ENCODE results near the gene ZNF441. TPM values are rescaled to one million over a fixed set of nuclear protein-coding genes. Genes with fewer than 3 reads are reported as not detected.
"Not testable (repeated sequence)": the region's sequence is repeated elsewhere in the genome, so short reads cannot be mapped to it uniquely, and the experiment has no call there.

The ZNF441 gene
- polyA plus RNA-seq (2013, experiment 1 of 2; ENCODE audit: insufficient read length), result 2.9 TPM
- 3.5 TPM for polyA plus RNA-seq (2013, experiment 2 of 2; ENCODE audit: insufficient read length)

DNA sequence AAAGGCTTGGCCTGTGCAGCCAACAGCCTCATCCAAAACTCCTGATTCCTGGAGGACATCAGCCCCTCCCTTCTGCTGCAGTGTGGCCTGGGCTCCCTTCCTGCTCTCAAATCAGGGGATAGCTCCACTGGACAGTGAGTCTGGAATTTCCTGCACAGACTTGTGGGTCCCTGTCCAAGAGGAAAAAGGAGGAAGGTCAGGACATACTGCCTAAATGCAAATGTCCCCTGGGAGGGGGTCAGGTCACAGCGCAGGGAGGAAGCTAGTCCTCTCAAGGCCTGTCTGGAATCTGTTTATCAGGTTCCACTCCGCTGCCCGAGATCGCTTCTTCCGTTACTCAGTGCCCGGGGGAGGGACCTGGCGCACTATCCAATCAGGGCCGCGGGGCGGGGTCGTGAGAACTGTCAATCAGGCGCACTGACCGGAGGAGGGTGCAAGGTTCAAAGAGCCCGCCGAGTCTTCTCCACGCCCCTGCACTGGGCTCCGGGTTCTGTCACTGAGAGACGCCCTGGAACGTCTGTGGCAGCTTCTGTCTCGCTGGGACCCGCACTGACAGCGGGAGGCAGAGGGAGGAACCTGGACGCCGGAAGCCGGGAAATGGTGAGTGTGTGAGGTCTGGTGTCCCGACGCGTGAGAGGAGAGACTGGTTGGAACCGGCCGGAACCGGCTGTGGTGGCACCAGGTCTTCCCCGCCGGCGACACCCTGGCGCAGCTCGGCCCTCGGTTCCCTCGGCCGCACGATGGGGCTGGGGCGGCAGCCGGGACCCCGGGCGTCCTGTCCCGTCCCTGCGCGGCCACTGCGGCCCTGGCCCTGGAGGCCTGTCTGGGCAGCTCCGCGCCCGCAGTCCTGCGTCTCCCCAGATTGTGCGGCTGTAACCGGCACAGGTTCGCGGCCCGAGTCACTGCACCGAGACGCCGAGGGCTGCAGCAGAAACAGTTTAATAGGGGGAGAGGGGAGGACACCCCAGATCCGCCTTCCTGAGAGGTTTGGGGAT is at the start of gene ZNF441:
TSS of gene ZNF441 (plus strand) at position 404 of the 995 bp plus-strand sequence. CDS start at position 598, 194 bp downstream.
- DNase-seq, result peak; percentile 95

- DNase-seq, result peak; percentile 53
These were observed 45.1 kb upstream of the ZNF441 start for GRCh38 chr19:11721681-11722080.

DNA sequence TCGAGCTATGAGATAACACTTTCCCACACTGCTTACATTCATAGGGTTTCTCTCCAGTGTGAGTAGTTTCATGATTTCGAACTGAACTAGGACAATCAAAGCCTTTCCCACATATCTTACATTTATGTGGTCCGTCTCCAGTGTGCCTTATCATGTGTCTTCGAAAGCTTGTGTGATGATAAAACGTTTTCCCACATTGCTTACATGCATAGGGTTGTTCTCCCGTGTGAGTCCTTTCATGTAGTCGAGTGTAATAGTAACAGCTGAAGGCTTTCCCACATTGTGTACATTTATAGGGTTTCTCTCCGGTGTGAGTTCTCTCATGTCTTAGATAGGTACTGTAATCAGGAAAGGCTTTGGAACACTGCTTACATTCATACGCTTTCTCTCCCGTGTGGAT is 44.4 kb upstream of the ZNF441 start:
- DNase-seq, result no peak

DNA sequence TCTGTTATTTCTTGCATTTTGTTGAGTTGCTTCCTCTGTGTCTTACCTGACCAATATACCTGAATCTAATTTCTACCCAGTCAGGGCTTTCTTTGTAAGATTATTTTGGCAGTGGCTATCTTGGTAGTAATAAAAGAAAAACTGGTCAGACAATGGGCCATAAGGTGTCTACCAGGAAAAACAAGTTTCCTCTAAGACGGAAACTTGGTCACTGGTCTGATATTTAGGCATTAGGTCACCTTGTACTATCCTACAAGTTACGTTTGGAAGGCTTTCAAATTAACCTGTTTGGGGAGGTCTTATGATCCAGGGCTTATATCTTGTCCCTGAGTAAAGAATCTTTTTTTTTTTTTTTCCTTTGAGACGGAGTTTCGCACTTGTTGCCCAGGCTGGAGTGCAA is 37.2 kb upstream of the ZNF441 start:
- no peak for DNase-seq

GRCh38 chr19:11735375-11735774 is 31.4 kb upstream of the ZNF441 start:
- no peak for DNase-seq

DNA sequence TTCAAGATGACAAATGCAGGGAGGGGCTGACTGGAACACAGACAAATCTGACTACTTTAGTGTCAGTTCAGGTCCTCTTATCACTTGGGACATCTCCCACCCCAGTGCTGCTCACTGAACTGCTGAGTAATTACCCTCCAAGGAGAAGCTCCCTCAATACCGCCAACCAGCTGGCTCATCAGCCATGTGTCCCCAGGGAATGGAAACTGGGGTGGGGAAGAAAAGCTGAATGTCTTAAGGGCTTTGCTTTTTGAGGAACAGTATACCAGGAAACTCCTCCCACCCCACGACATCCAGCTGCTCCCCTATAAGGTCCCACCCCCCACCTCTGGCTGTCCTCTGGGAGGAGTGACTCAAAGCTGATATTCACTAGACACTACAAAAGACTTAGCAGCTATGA is 30.1 kb upstream of the ZNF441 start:
- peak; percentile 77 for DNase-seq

DNA sequence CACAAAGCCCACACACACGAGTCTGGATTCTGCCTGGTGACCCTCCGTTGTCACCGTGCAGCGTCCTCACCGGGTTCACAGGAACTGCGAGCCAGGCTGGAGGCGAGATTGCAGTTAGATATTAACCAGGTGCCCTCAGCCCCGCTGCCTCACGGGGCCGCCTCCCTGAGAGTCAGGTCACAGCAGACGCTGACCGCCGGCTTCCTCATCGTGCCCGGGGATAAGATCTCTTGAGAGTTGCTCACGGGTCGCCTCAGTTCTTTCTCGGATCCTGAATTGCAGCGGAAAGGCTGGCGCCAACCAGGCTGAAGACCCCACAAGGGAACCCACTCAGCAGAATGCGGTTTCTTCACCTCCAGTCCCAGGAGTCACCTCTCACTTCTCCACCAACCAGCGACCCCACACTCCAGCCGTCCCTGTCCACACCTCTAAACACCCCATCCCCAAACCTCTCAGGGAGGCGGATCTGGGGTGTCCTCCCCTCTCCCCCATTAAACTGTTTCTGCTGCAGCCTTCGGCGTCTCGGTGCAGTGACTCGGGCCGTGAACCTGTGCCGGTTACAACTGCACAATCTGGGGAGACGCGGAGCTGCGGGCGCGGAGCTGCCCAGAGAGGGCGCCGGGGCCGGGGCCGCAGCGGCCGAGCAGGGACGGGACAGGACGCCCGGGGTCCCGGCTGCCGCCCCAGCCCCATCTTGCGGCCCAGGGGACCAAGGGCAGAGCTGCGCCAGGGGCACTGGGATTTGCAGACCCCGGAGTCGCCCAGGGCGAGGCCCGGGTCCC is 28.6 kb upstream of the ZNF441 start:
- peak; percentile 18 for DNase-seq

GRCh38 chr19:11738746-11739620 is 27.8 kb upstream of the ZNF441 start, which contains the start of gene ZNF823:
ZNF823 (minus strand) TSS chr19:11738946; CDS start chr19:11738819, 127 bp downstream.
- DNase-seq, result peak; percentile 98

DNA sequence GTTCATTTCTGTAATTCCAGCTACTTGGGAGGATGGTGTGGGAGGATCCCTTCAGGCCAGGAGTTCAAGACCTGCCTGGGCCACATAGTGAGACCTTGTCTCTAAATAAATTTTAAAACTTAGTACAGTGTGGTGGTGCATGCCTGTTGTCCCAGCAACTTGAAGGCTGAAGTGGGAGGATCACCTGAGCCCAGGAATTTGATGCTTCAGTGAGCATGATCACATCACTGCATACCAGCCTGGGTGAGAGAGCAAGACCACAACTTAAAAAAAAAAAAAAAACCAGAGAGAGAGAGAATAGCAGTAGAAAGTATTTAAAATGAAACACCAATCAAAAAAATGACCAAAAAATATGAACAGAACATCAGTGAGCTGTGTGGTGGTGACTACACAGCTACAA is 20.9 kb upstream of the ZNF441 start:
- DNase-seq, result no peak

GRCh38 chr19:11747277-11747676 is 19.5 kb upstream of the ZNF441 start:
- DNase-seq, result no peak

DNA sequence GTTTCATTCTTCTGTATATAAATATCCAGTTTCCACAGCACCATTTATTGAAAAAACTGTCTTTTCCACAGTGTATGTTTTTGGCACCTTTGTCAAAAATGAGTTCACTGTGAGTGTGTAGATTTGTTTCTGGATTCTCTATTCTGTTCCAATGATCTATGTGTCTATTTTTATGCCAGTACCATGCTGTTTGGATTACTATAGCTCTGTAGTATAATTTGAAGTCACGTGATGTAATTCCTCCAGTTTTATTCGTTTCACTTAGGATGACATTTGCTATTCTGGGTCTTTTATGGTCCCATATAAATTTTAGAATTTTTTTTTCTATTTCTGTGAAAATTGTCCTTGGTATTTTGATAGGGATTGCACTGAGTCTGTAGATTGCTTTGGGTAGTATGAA is 17.0 kb upstream of the ZNF441 start:
- no peak for DNase-seq

DNA sequence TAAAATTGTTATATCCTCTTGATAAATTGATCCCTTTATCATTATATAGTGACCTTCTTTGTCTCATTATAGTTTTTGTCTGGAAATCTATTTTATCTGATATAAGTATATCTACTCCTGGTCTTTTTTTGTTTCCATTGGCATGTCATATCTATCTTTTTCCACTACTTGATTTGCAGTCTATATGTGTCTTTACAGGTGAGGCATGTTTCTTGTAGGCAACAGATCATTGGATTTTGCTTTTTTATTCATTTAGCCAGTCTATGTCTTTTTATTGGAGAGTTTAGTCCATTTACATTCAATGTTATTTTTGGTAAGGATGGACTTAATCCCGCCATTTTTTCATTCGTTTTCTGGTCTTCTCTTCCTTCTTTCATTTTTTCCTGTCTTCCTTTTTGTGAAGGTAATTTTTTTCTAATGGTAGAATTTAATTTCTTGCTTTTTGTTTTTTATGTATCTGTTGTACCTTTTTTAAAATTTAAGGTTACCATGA is 14.5 kb upstream of the ZNF441 start:
- no peak for DNase-seq

DNA sequence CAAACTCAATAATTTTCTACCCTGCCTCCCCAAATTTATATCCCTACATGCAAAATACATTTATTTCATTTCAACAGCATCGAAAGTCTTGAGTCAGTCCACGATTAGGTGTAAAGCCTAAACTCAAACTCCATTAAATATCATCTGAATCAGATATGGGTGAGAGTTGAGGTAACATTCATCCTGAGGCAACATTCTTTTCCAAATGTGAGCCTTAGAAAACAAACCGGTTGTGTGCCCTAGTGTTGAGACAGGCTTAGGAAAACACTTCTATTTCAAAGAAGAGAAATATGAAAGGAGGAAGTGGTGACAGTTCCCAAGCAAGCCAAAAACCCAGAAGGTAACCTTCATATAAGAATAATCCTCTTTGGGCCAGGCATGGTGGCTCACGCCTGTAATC is 12.1 kb upstream of the ZNF441 start:
- DNase-seq, result no peak

- DNase-seq, result no peak
These were observed 9.8 kb upstream of the ZNF441 start for GRCh38 chr19:11756965-11757364.

DNA sequence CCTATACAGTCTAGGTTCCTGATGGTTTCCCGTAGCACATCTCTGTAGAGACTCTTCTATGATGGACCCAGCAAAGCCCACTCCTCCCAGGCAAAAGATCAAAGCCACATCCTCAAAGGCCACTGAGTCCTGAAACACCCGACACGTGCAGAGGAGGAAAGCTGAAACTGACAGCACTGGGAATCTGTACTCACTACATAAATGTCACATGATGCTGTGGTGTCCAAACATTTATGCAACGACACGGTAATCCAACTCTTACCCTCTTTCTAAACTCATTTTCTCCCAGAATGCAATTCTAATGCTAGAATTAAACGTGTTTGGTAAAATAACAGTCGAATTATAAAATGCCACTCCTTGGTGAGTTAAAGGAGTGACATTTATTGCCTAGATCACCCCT is 7.0 kb upstream of the ZNF441 start:
- DNase-seq, result no peak

DNA sequence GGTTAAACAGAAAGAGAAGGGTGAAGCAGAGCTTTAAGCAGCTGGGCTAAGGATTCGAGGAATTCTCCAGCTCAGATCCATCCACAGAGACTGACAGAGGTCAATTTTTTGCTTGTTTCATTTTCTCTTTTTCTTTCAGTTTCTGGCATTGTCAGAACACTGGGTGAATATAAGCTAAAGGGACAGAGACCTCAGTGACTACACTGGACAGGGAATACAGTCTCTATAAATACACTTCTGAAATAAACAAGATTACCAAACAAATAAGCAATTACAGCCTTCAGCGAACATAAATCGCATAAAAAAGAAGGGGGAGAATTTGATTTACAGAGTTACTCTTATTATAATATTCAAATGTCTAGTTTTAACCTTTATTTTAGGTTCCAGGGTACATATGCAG is 3.7 kb upstream of the ZNF441 start:
- DNase-seq, result no peak

DNA sequence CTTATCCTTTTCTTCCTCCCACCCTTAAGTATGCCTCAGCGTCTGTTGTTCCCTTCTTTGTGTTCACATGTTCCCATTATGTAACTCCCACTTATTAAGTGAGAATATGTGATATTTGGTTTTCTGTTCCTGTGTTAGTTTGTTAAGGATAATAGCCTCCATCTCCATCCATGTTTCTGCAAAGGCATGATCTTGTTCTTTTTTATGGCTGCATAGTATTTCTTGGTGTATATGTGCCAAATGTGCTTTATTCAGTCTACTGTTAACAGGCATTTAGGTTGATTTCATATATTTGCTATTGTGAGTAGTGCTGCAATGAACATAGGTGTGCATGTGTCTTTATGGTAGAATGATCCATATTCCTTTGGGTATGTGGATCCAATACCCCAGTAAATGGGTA is 3.2 kb upstream of the ZNF441 start:
- no peak for DNase-seq

DNA sequence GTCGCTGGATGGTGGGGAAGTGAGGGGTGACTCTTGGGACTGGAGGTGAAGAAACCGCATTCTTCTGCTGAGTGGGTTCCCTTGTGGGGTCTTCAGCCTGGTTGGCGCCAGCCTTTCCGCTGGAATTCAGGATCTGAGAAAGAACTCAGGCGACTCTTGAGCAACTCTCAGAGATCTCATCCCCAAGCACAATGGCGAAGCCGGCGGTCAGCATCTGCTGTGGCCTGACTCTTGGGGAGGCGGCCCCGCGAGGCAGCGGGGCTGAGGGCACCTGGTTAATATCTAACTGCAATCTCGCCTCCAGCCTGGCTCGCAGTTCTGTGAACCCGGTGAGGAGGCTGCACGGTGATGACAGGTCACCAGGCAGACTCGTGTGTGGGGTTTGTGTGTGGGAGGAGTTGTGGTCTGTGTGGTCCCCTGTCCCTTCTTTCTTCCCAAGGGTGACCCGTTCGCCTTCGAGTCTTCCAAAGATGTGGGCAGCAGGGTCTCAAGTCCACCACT is 883 bp downstream of the ZNF441 start:
- peak; percentile 22 for DNase-seq

- no peak for DNase-seq
These were observed 3.2 kb downstream of the ZNF441 start for GRCh38 chr19:11769995-11770394.

DNA sequence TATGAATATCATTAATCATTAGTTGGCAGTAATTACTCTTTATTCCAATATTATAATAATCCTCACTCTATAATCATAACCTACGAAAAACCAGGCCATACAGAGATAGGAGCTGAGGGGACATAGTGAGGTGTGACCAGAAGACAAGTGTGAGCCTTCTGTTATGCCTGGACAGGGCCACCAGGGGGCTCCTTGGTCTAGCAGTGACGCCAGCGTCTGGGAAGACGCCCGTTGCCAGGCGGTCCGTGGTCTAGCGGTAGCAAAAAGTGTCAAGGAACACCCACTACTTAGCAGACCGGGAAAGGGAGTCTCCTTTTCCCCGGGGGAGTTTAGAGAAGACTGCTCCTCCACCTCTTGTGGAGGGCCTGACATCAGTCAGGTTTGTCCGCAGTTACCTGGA is 4.7 kb downstream of the ZNF441 start:
- DNase-seq, result not testable (repeated sequence)

DNA sequence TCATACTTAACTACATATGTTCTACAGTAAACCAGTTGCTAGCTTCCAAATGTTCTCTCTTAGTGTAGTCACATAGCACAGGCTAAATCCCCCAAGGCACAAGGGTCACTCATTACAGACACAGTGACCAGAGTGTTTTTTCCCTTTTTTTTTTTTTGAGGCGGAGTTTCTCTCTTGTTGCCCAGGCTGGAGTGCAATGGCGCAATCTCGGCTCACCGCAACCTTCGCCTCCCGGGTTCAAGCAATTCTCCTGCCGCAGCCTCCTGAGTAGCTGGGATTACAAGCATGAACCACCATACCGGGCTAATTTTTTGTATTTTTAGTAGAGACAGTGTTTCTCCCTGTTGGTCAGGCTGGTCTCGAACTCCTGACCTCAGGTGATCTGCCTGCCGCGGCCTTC is 9.9 kb downstream of the ZNF441 start:
- not testable (repeated sequence) for DNase-seq

Data from fibroblast of skin of scalp (primary cell).